ENCODE results near the gene GMDS.

Gene GMDS

DNA sequence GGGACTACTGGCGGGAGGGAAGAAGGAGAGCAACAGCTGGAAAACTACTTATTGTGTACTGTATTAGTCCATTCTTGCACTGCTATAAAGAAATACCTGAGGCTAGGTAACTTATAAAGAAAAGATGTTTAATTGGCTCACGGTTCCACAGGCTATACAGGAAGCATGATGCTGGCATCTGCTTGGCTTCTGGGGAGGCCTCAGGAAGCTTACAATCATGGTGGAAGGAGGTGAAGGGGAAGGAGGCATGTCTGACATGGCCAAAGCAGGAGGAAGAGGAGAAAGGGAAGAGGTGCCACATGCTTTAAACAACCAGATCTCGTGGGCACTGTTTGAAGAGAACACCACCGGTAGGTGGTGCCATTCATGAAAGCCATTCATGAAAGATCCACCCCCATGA, 67.3 kb downstream of the GMDS start:
- no peak for ATAC-seq

DNA sequence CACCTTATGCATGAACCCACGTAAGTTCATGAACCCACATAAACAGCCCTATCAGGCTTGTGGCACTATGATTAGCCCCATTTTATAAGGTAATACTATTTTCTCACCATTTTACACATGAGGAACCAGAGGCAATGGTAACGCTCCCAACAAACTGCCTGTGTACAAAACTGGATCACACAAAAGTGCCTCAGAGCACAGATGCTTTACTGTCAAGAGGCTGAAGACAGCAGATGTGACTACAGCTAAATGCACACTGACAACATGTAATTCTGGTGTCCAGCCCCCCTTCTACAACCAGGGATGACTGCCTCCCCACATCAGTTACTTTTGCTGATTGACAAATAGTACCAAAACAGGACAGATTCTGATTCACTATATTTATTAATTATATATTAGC, 69.6 kb downstream of the GMDS start:
- TF ChIP-seq, protein P1, sequence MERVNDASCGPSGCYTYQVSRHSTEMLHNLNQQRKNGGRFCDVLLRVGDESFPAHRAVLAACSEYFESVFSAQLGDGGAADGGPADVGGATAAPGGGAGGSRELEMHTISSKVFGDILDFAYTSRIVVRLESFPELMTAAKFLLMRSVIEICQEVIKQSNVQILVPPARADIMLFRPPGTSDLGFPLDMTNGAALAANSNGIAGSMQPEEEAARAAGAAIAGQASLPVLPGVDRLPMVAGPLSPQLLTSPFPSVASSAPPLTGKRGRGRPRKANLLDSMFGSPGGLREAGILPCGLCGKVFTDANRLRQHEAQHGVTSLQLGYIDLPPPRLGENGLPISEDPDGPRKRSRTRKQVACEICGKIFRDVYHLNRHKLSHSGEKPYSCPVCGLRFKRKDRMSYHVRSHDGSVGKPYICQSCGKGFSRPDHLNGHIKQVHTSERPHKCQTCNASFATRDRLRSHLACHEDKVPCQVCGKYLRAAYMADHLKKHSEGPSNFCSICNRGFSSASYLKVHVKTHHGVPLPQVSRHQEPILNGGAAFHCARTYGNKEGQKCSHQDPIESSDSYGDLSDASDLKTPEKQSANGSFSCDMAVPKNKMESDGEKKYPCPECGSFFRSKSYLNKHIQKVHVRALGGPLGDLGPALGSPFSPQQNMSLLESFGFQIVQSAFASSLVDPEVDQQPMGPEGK (CRISPR knock-in tag; IDR thresholded peaks at IDR 0.05; ENCODE audit: borderline replicate concordance), result no peak
- TF ChIP-seq, protein P2, sequence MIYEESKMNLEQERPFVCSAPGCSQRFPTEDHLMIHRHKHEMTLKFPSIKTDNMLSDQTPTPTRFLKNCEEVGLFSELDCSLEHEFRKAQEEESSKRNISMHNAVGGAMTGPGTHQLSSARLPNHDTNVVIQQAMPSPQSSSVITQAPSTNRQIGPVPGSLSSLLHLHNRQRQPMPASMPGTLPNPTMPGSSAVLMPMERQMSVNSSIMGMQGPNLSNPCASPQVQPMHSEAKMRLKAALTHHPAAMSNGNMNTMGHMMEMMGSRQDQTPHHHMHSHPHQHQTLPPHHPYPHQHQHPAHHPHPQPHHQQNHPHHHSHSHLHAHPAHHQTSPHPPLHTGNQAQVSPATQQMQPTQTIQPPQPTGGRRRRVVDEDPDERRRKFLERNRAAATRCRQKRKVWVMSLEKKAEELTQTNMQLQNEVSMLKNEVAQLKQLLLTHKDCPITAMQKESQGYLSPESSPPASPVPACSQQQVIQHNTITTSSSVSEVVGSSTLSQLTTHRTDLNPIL (CRISPR knock-in tag; IDR thresholded peaks at IDR 0.05; ENCODE audit: low read depth), result no peak
- TF ChIP-seq CSDC2 (CRISPR knock-in tag; IDR thresholded peaks at IDR 0.05), result no peak
- no peak for TF ChIP-seq GLIS3 (CRISPR knock-in tag; IDR thresholded peaks at IDR 0.05)
- TF ChIP-seq ZFP30 (CRISPR knock-in tag; IDR thresholded peaks at IDR 0.05), result no peak
- TF ChIP-seq SNAI2 (CRISPR knock-in tag; IDR thresholded peaks at IDR 0.05), result no peak
- TF ChIP-seq ISL1 (CRISPR knock-in tag; IDR thresholded peaks at IDR 0.05), result no peak
- TF ChIP-seq ZFP3 (CRISPR knock-in tag; IDR thresholded peaks at IDR 0.05), result no peak
- TF ChIP-seq ARNTL (CRISPR knock-in tag; IDR thresholded peaks at IDR 0.05; ENCODE audit: borderline replicate concordance, low read depth), result no peak
- TF ChIP-seq TCF4 (CRISPR knock-in tag; IDR thresholded peaks at IDR 0.05; ENCODE audit: borderline replicate concordance), result no peak
- no peak for TF ChIP-seq OSR1 (CRISPR knock-in tag; IDR thresholded peaks at IDR 0.05)
- TF ChIP-seq, protein P3, sequence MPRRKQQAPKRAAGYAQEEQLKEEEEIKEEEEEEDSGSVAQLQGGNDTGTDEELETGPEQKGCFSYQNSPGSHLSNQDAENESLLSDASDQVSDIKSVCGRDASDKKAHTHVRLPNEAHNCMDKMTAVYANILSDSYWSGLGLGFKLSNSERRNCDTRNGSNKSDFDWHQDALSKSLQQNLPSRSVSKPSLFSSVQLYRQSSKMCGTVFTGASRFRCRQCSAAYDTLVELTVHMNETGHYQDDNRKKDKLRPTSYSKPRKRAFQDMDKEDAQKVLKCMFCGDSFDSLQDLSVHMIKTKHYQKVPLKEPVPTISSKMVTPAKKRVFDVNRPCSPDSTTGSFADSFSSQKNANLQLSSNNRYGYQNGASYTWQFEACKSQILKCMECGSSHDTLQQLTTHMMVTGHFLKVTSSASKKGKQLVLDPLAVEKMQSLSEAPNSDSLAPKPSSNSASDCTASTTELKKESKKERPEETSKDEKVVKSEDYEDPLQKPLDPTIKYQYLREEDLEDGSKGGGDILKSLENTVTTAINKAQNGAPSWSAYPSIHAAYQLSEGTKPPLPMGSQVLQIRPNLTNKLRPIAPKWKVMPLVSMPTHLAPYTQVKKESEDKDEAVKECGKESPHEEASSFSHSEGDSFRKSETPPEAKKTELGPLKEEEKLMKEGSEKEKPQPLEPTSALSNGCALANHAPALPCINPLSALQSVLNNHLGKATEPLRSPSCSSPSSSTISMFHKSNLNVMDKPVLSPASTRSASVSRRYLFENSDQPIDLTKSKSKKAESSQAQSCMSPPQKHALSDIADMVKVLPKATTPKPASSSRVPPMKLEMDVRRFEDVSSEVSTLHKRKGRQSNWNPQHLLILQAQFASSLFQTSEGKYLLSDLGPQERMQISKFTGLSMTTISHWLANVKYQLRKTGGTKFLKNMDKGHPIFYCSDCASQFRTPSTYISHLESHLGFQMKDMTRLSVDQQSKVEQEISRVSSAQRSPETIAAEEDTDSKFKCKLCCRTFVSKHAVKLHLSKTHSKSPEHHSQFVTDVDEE (CRISPR knock-in tag; IDR thresholded peaks at IDR 0.05), result no peak
- no peak for ATAC-seq

More for the DNA sequence above, 67.3 kb downstream of the GMDS start:
- TF ChIP-seq ARNTL (CRISPR knock-in tag; IDR thresholded peaks at IDR 0.05; ENCODE audit: borderline replicate concordance, low read depth), result no peak
- TF ChIP-seq TCF4 (CRISPR knock-in tag; IDR thresholded peaks at IDR 0.05; ENCODE audit: borderline replicate concordance), result no peak
- TF ChIP-seq ZFP3 (CRISPR knock-in tag; IDR thresholded peaks at IDR 0.05), result no peak
- TF ChIP-seq, protein P4, sequence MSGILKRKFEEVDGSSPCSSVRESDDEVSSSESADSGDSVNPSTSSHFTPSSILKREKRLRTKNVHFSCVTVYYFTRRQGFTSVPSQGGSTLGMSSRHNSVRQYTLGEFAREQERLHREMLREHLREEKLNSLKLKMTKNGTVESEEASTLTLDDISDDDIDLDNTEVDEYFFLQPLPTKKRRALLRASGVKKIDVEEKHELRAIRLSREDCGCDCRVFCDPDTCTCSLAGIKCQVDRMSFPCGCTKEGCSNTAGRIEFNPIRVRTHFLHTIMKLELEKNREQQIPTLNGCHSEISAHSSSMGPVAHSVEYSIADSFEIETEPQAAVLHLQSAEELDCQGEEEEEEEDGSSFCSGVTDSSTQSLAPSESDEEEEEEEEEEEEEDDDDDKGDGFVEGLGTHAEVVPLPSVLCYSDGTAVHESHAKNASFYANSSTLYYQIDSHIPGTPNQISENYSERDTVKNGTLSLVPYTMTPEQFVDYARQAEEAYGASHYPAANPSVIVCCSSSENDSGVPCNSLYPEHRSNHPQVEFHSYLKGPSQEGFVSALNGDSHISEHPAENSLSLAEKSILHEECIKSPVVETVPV (CRISPR knock-in tag; IDR thresholded peaks at IDR 0.05), result no peak
- no peak for TF ChIP-seq ISL1 (CRISPR knock-in tag; IDR thresholded peaks at IDR 0.05)
- no peak for TF ChIP-seq ZNF70 (CRISPR knock-in tag; IDR thresholded peaks at IDR 0.05)
- no peak for TF ChIP-seq ZNF8 (CRISPR knock-in tag; IDR thresholded peaks at IDR 0.05)
- TF ChIP-seq PPARA (CRISPR knock-in tag; IDR thresholded peaks at IDR 0.05; ENCODE audit: borderline replicate concordance), result no peak
- no peak for TF ChIP-seq SNAI2 (CRISPR knock-in tag; IDR thresholded peaks at IDR 0.05)
- TF ChIP-seq, protein P1 (CRISPR knock-in tag; IDR thresholded peaks at IDR 0.05; ENCODE audit: borderline replicate concordance), result no peak
- TF ChIP-seq GLIS3 (CRISPR knock-in tag; IDR thresholded peaks at IDR 0.05), result no peak
- no peak for TF ChIP-seq TOX (CRISPR knock-in tag; IDR thresholded peaks at IDR 0.05; ENCODE audit: borderline replicate concordance)
- TF ChIP-seq, protein P5, sequence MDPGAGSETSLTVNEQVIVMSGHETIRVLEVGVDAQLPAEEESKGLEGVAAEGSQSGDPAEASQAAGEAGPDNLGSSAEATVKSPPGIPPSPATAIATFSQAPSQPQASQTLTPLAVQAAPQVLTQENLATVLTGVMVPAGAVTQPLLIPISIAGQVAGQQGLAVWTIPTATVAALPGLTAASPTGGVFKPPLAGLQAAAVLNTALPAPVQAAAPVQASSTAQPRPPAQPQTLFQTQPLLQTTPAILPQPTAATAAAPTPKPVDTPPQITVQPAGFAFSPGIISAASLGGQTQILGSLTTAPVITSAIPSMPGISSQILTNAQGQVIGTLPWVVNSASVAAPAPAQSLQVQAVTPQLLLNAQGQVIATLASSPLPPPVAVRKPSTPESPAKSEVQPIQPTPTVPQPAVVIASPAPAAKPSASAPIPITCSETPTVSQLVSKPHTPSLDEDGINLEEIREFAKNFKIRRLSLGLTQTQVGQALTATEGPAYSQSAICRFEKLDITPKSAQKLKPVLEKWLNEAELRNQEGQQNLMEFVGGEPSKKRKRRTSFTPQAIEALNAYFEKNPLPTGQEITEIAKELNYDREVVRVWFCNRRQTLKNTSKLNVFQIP (CRISPR knock-in tag; IDR thresholded peaks at IDR 0.05; ENCODE audit: borderline replicate concordance, low read depth), result no peak
- TF ChIP-seq ZNF565 (CRISPR knock-in tag; conservative IDR thresholded peaks at IDR 0.05; ENCODE audit: low read depth), result no peak
- TF ChIP-seq, protein P2 (CRISPR knock-in tag; IDR thresholded peaks at IDR 0.05; ENCODE audit: low read depth), result no peak
- TF ChIP-seq CSDC2 (CRISPR knock-in tag; IDR thresholded peaks at IDR 0.05), result no peak
- no peak for TF ChIP-seq BACH2 (CRISPR knock-in tag; IDR thresholded peaks at IDR 0.05; ENCODE audit: borderline replicate concordance)

Measured in SK-N-SH treated with all-trans-retinoic acid at 6 μM for 48 hours (cell line).